ENCODE measurements around the gene GALNT11. TPM values are rescaled to one million over a fixed set of nuclear protein-coding genes. Genes with fewer than 3 reads are reported as not detected.

GALNT11 gene
- polyA plus RNA-seq, 2 of the 4 experiments (the other 2 are of a cell fraction): 27.4 to 44.3 TPM

- TF ChIP-seq BHLHE40 (IDR thresholded peaks at IDR 0.05; ENCODE audit: low read depth, low read length) (no peak), FOXS1 (CRISPR knock-in tag; IDR thresholded peaks at IDR 0.05) (no peak), HEYL (CRISPR knock-in tag; IDR thresholded peaks at IDR 0.05) (no peak), ZC3H11A (IDR thresholded peaks at IDR 0.05) (no peak)
These were observed 133.5 kb downstream of the GALNT11 start (continued) for GRCh38 chr7:152158801-152159587.

GRCh38 chr7:152161171-152161570, 135.7 kb downstream of the GALNT11 start:
- Histone ChIP-seq H3K4me2 (no peak overlapping the region), H3K27ac (no peak overlapping the region), H3K9me3 (no peaks in the 10 kb centered on the region), H3K4me1 (no peaks in the 10 kb centered on the region), H3K4me3 (no peak overlapping the region)
- no peak for DNase-seq (ENCODE audit: low read depth in 1 of 2, low spot score in 1 of 2)
- ATAC-seq: no peak
- no peak for FAIRE-seq
- ChIA-PET CTCF (interaction anchor here (1.4 kb wide), 1 partner anchor 19 kb away, joined by 3 read pairs; no protein-coding TSS in a partner anchor), POLR2A (no interaction called here)
- no peak for TF ChIP-seq JUN (IDR thresholded peaks at IDR 0.05)
- TF ChIP-seq RNF2 (IDR thresholded peaks at IDR 0.05; ENCODE audit: borderline replicate concordance, low read depth): no peak
- TF ChIP-seq EHF (CRISPR knock-in tag; IDR thresholded peaks at IDR 0.05): no peak
- no peak for TF ChIP-seq ZFP36 (IDR thresholded peaks at IDR 0.05; ENCODE audit: borderline replicate concordance, partially characterized antibody)
- TF ChIP-seq MAFK (IDR thresholded peaks at IDR 0.05; ENCODE audit: partially characterized antibody): no peak
- no peak for TF ChIP-seq SREBF2 (IDR thresholded peaks at IDR 0.05)
- TF ChIP-seq PHF8 (IDR thresholded peaks at IDR 0.05; ENCODE audit: borderline replicate concordance, low read depth): no peak
- TF ChIP-seq MAZ (IDR thresholded peaks at IDR 0.05; ENCODE audit: borderline replicate concordance, low read depth, low read length): no peak
- no peak for TF ChIP-seq MYC (IDR thresholded peaks at IDR 0.05; ENCODE audit: borderline replicate concordance, low read length)
- TF ChIP-seq RFX5 (IDR thresholded peaks at IDR 0.05): no peak
- no peak for TF ChIP-seq GATA3 (IDR thresholded peaks at IDR 0.05; ENCODE audit: borderline replicate concordance)
- TF ChIP-seq ZNF302 (CRISPR knock-in tag; IDR thresholded peaks at IDR 0.05): no peak
- TF ChIP-seq MAX (IDR thresholded peaks at IDR 0.05): no peak
- no peak for TF ChIP-seq HOXB5 (CRISPR knock-in tag; IDR thresholded peaks at IDR 0.05)
- no peak for TF ChIP-seq ELK1 (IDR thresholded peaks at IDR 0.05; ENCODE audit: low read depth, low read length)
- no peak for TF ChIP-seq RARB (CRISPR knock-in tag; IDR thresholded peaks at IDR 0.05)
- TF ChIP-seq ZC3H11A (IDR thresholded peaks at IDR 0.05): no peak

GRCh38 chr7:152162287-152162686, 136.8 kb downstream of the GALNT11 start:
- Histone ChIP-seq H3K4me3 (no peak overlapping the region), H3K9me3 (no peaks in the 10 kb centered on the region), H3K4me2 (no peak overlapping the region), H3K27ac (no peak overlapping the region), H3K4me1 (no peaks in the 10 kb centered on the region)
- DNase-seq (ENCODE audit: low read depth in 1 of 2, low spot score in 1 of 2) (no peak), FAIRE-seq (no peak), ATAC-seq (no peak)
- no peak for TF ChIP-seq HMGXB4 (CRISPR knock-in tag; IDR thresholded peaks at IDR 0.05; ENCODE audit: borderline replicate concordance)
- TF ChIP-seq RFX5 (IDR thresholded peaks at IDR 0.05): no peak
- TF ChIP-seq FOSB (CRISPR knock-in tag; IDR thresholded peaks at IDR 0.05): no peak
- no peak for TF ChIP-seq RCOR1 (IDR thresholded peaks at IDR 0.05; ENCODE audit: low read depth, low read length)
- TF ChIP-seq ZFP36 (IDR thresholded peaks at IDR 0.05; ENCODE audit: borderline replicate concordance, partially characterized antibody): no peak
- POLR2A ChIA-PET: no interaction called here
- WGBS (ENCODE audit: missing lambda C conversion rate): 89% methylated on average over 6 of the region's 6 CpGs
- CTCF ChIA-PET: no interaction called here

Small RNAs within 50 kb of the gene (small RNA-seq; reads per million reads assigned to genes)
- gene RF00017: 0 reads per million in 6 experiments

Other genes with a start within 250 kb of the GALNT11 start
- gene PRKAG2, start 148.6 kb upstream of the GALNT11 start, polyA plus RNA-seq (2011; rRNA removed): 23.0 and 31.7 TPM in 2 replicates
- gene PRKAG2, start 148.6 kb upstream of the GALNT11 start, polyA plus RNA-seq (2017; fragmentation: RNase III; extraction: RNeasy Plus Mini Kit Qiagen cat#74134 plus additional on column Dnase treatment): 26.5 to 32.2 TPM (median 31.3 TPM) in 3 replicates
- gene GALNTL5, start 69.2 kb upstream of the GALNT11 start, polyA plus RNA-seq (2011; rRNA removed): not detected in 2 replicates
- not detected in 3 replicates for gene GALNTL5, start 69.2 kb upstream of the GALNT11 start, polyA plus RNA-seq (2017; fragmentation: RNase III; extraction: RNeasy Plus Mini Kit Qiagen cat#74134 plus additional on column Dnase treatment)

Data from A549 (cell line).